HG03135 (cell line): ENCODE data around the gene MTCP1.

Source experiments
- ATAC-seq: cut with Tn5 transposase; IDR thresholded peaks from one replicate; pipeline ENCODE4 v1.9.1; 2021; ENCODE audit warnings: mild to moderate bottlenecking, moderate library complexity; ENCODE audit not compliant: unreplicated experiment

MTCP1 gene, protein sequence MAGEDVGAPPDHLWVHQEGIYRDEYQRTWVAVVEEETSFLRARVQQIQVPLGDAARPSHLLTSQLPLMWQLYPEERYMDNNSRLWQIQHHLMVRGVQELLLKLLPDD

DNA sequence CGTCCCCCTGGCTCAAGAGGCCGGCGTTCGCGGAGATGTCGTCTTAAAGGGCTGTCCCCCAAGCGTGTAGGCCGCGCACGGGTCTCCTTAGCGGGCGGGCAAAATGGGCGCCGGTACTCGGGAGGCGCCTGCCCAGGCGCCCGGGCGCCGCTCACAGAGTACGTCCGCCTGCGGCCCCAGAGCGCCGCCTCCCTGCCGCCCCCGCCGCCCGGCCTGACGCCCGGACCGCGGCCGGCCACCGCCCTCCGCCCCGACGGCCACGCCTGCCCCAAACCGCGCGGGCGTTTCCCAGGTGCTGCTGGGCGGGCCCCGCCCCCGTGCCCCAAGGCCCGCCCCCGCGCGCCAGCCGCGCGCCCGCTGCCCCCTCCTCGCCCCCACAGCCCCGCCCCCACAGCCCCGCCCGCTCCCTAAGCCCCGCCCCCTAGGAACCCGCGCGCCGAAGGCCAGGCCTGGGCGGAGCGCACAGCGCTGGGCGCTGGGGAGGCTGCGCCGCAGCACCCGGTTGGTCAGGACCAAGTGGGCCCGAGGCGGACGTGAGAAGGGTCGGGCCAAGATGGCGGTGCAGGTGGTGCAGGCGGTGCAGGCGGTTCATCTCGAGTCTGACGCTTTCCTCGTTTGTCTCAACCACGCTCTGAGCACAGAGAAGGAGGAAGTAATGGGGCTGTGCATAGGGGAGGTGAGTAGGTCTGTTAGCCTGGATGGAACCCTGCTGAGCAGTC, at the start of gene MTCP1, which contains the start of the genes BRCC3 and CMC4:
Gene MTCP1, minus strand, starts transcription at position 162 of the 719 bp plus-strand sequence. CDS start 5,126 bp downstream, outside the sequence.
Gene BRCC3, plus strand, starts transcription at position 534 of the 719 bp plus-strand sequence. Its CDS starts 20 bp downstream, at position 554.
Gene CMC4, minus strand, starts transcription at position 162 of the 719 bp plus-strand sequence. CDS start 7,113 bp downstream, outside the sequence.
- peak; percentile 80 for ATAC-seq

DNA sequence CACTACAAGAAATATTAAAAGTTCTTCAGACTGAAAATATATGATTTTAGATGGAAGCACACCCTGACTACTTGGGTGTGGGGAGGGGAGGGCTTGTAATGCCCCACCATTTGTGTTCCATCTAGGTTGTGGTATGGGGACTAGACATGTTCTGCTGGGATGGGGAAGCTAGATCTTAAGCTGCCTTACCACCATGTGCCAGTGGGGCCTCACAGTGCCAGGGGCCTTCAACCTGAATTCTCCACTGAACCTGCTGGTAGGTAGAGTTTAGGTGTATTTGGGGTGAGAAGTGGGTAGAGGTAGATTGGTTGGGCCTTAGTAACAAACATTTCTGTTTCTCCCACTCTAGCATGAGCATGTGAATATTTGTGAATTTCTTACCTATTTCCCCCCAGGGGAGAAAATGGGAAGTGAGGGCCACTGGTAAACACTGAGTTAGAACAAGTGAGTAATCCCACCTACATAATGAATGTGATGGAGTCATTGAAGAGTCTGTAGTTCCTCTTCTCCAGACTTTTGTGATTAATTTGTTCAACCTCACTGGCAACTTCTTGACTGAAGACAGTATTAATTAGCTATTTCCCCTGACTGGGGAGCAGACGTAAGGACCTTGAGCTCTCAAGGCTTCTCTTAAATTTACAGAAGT, 44.4 kb upstream of the MTCP1 start:
- ATAC-seq = no peak

DNA sequence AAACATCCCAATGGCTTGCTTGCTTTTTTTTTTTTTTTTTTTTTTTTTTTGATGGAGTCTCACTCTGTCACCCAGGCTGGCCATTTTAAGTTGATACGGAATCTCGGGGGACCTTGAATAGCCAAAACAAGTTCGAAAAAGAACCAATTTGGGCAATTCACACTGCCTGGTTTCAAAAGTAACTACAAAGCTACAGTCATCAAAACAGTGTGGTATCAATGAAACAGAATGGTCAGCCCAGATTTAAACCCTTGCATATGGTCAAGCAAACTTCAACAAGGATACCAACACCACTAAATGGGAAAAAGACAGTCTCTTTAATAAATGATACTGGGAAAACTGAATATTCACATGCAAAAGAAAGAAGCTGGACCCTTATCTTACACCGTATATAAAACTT, 42.2 kb upstream of the MTCP1 start:
- ATAC-seq = no peak

DNA sequence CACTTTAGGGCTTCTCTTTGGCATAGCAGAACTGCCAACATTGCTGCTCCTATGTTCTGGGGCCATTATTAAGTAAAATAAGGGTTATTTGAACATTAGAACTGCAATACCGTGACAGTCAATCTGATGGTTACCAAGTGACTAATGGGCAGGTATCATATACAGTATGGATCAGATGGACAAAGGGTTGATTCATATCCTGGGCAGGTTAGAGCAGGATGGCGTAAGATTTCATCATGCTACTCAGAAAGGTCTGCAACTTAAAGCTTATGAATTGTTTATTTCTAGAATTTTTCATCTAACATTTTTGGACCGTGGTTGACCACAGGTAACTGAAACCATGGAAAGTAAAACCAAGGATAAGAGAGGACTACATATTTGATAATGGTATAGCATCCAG, 41.2 kb upstream of the MTCP1 start:
- no peak for ATAC-seq

DNA sequence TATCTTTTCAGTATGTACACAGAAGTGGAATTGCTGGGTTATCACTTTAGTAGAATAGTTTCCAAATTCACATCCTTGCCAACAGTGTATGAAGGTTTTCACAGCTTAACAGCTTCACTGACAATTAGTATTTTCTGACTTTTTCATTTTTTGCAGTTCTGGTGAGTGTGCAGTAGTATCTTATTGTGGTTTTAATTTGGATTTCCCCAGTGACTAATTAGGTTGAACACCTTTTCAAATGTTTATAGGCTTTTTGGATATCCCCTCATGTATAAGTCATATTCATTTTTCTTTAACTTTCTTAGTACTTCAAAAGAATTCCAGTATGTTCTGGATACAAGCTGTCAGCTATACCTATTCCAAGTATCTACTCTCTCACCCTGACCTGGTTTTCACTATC, 37.5 kb upstream of the MTCP1 start:
- ATAC-seq = no peak

DNA sequence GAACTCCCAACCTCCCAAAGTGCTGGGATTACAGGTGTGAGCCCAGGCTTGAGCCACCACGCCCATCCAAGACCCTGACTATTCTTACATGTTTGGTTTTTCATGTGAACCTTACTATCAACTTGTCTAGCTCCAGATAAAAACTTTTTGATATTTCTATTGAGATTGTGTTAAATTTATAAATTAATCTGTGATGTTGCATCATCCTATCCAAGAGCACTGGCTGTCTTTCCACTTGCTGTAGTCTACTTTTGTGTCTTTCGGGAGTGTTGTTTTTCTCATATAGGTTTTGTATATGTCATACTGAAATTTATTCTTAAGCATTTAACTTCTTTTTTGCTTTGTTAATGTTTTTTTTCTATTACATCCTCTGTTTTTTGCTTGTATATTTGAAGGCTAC, 35.0 kb upstream of the MTCP1 start:
- ATAC-seq = no peak

DNA sequence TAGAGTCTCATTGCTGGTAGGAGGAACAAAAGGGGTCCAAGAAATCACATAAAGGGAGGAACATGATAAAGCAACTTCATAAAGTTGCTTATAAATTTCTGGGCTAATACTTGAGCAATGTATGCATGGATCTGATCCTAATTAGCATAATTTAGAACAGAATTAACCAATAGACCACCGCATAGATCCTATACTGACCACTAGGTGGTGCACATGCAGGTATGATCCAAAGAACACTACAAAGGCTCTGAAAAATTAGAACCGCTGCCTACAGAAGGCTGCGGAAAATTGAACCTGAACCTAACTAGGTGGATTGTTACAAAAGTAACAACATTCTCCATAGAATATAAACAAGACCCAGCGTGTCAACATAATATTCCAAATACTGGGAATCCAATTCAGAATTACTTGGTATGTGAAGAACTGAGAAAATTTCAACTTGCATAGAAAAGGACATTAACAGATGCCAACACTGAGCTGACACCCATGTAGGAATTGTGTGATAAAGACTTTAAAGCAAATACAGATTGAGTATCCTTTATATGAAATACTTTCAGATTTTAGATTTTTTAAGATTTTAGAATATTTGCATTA, 23.6 kb upstream of the MTCP1 start:
- ATAC-seq = peak; percentile 79

DNA sequence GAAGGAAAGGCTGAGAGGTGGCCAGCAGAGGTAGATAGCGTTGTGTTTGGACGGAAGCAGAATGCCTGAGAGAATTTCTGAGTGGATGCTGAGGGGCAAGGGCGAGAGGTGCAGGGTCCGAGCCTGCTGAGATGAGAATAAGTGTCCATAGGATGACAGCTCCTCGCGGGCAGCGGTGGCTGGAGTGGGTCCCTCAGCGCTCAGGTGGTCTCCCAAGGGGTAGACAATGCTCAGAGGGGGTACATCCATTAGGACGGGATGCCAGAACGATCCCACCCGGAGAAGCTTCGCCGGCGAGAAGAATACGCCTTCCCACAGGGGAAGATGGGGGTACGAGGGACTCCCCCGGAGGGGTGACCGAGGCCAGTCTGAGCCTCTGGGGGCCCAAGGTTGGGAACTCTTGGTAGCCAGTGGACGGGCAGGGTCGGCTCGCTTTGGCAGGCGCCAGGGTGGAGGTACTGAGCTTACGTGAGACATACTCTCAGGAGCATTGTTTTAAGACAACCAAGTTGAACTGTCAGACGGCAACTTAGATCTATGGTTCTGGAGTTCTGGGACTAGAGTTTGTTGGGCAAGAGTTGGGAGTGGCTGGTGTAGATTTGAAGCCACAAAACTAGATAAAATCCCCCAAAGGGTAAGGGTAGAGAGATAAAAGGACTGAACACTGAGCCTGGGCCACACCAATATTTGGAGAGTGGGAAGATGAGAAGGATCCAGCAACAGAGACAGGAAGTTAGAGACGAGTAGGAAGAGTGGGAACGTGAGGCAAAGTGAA, 16.2 kb upstream of the MTCP1 start:
- ATAC-seq = no peak

DNA sequence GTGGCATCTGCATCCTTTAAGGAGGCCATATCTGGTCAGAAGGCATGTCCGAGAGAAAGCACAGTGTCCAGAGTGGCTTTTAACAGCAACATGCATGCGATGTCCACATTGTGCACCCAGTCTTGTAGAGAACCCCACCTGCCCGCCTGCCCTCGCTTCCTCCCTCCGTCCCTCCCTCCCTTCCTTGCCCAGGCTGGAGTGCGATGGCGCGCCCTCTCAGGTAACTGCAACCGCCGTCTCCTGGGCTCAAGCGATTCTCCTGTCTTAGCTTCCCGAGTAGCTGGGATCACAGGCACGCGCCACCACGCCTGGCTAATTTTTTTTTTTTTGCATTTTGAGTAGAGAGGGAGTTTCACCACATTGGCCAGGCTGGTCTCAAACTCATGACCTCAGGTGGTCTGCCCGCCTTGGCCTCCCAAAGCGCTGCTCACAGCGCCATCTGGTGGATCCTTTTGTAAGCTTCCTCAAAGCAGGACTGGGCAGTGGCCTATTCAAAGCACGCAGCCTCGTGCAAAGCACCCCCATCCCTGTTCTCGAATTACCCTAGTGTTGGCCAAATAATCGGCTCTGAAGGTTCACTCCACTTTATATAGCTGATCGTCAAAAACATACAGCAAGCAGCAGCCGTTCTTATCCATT, 15.4 kb upstream of the MTCP1 start:
- ATAC-seq = no peak

DNA sequence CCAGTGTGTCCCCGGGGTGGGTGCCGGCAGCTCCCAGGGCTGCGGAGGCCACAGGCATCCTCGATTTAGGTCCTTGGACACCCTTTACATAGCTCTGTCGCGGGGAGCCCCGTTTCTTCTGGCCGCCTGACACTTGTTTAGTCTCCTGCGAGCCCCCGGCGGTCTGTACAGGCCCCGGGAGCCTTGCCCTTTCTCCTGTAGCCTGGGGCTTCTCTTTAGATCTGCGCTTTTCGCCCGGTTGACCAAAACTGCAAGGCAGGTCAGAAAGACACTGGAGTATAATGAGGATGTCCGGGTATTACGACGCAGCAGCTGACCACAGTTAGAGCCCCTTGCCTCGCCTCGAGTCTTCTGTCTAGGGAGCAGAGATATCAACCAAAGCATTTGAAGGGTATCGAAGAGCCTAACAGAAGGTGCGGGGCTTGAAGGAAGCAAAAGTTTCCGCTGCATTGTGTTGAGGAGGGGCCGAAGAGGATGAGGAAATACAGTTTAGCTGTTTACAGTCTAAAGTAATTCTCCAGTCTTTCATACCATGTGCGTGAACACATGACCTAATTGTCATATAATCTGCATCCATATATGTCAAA, 851 bp upstream of the MTCP1 start:
- peak; percentile 17 for ATAC-seq

DNA sequence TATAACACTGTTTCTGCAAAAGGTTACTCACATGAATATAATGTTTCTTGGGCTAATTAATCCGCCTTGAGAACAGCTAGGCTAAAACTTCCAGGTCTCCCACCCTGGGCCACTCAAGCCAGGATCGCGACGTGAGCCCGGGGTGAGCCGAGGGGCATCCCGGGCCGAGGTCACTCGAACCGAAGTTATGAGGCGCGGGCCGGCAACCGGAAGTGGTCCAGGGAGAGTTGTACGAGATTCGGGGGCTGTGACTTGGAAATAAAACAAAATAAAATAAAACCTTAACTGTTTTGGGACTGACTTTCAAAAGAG, 317 bp downstream of the MTCP1 start:
- ATAC-seq = peak; percentile 26

DNA sequence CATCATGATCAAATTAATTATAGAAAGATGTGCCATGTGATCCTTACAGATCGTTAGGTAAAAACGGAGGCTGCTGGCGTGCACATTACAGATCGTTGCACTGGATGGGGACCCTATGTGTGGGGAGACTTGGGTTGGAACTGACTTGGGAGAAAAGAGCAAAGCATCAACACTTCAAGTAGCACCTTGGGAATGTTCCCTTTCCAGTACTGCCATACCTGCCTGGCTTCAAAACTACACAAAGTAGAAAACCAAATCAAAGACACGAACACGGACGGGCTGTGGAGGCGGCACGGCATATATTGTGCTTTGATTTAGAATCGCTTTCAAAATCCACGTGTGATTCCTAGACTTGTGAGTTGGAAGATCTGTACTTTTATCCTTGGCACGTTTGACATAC, 898 bp downstream of the MTCP1 start:
- ATAC-seq = no peak

DNA sequence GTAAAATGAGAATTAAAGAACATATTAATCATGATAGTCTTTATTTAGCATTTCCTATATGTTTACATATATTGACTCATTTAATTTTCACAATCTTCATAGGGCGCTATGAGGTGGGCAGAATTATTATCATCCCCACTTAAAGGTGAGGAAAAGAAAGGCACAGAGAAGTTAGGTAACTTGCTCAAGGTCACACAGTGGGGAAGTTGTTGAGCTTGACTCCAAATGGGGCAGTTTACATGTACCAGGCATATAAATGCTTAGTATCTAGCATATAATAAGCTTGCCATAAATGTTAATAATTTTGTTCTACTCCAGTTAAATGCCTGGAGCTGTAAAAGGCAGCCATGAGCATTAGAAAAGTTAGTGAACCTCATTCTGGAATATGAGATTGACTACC, 1.5 kb downstream of the MTCP1 start:
- no peak for ATAC-seq

DNA sequence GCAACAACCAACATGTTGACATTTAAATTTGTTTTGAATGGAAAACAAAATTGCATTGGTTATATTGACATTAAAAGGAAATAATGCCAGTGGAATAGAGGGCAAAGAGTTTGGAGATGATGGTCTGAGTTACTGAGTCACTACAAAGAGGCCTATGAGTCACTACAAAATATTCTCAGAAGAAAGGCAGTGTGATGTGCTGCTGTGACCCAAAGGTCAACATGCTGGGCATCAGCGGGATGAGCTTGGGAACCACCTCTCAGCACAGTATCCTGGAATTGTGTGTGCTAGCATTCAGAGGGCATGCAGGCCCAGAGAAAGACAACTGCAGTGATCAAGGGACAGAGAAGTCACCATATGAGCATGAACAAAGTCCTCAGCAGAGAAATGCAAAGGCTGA, 2.8 kb downstream of the MTCP1 start:
- no peak for ATAC-seq

DNA sequence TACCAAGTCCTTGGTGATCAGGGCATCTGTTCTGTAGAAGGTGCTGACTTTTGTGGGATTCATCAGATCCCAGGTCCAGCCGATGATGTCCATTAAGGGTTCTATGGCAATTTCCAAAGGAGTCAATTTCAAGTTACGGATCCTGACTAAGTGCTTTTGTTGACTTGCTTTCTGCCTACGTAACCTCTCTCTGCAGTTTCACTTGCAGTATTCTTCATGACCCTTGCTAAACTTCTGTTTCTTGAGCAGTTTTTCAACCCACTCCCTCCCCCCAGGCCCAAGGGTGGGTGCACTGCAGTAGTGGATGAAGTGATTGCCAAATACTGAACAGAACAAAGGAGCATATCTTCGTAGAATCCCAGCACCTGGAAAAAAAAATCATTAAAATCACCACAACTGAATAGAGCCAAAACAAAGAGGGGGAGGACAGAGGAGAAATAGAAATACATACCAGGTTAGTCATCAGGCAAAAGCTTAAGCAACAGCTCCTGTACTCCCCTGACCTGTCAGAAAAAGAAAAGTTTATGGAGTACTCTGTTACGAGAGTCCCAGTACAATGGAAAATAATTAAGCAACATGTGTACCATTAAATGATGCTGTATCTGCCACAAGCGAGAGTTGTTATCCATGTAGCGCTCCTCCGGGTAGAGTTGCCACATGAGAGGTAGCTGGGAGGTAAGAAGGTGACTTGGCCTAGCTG, 5.8 kb downstream of the MTCP1 start:
- no peak for ATAC-seq

DNA sequence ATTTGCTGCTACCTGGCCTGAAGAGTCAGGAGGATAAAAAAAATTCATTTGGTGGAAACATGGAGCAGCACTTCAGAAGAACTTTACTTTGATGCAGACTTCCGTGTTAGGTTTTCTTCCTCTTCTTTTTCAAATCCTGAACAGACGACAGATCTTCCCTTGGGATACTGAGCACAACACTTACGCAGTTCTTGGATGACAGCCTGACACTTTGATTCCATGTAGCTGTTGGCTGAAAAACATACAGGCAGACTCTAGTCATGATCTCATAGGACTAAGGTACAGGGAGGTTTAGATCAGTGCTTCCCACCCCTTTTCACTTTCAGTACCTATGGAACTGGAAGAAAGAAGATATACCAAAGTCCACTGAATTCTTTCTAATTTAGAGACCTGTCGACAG, 9.2 kb downstream of the MTCP1 start:
- ATAC-seq = no peak

DNA sequence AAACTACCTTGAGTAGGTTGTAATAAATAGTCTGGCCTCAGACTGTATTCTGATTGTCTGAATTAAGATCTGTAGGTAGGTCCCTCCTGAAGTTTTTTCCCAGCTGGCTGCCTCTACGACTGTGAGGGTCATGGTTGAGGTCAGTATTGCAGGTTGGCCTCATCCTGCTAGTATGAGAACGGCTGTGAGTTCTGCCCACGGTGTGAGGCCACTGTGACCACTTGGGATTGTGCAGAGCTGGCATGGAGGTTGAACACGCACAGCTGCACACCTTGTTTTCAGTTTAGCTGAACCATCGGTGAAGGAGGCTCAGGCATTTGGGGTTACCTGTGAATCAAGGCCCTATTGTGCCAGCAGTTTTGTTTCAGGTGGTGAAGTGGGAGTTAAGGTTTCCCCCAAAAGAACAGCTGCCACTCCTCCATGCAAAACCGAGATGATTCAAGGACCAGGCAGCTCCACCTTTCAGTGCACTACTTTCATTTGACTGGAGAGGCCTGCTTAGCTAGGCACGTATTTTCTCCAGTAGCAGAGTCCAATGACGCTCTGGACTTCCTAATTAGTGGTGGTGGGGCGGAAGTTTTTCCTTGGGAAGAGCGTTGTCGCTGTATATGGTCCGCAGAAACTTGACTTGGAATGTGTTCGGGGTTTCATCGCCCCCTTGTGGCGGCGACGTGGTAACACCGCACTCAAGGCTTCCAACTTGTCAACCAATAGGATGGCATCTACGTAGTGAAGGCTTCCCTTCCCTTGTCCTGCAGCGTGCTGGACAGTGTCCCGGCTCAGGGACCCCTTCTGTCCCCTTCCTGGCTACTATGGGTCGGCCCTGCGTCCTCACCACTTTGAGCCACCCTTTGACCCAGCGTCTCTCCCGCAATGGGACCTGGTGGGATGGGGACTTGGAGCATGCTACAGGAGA, 13.8 kb downstream of the MTCP1 start:
- peak; percentile 78 for ATAC-seq

DNA sequence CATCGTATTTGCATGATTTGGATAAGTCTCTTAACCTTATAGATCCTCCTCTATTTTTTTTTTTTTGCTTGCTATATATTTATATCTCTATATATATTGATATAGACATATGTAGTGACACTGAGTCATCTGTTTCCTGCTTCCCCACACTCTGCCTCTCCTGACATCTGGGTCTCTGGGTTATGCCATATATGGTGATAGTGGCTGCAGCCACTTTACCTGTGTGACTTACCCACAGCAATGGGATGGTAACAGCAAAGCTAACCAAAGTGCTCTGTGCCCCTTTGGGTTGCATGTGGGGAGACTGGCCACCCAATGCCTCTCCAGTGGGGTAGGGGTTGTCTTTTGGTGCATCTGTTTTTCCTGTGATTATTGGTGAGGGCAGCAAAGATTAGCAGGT, 14.5 kb downstream of the MTCP1 start:
- no peak for ATAC-seq

DNA sequence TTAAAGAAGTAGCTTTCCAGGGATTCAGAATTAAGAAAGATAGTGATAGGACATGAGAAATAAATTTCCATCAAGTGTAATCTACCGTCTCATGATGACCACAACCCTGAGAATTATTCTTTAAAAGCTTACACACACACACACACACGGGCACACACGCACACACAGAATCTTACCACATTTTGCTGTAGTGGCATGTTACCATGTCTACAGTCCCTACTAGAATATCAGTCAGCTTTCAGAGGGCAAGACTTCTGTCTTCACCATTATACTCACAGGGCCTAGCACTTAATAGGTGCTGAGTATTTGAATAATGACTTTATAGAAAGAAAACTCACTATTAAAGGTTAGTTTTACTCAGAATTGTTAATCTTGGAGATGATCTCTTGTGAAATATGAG, 15.4 kb downstream of the MTCP1 start:
- no peak for ATAC-seq
